Measurements from ENCODE around the gene THSD7B.

- TF ChIP-seq POLR2A (IDR thresholded peaks at IDR 0.05) (no peak), EP300 (IDR thresholded peaks at IDR 0.05) (no peak), POLR2AphosphoS5 (IDR thresholded peaks at IDR 0.05) (no peak)
- TF ChIP-seq, protein P1, sequence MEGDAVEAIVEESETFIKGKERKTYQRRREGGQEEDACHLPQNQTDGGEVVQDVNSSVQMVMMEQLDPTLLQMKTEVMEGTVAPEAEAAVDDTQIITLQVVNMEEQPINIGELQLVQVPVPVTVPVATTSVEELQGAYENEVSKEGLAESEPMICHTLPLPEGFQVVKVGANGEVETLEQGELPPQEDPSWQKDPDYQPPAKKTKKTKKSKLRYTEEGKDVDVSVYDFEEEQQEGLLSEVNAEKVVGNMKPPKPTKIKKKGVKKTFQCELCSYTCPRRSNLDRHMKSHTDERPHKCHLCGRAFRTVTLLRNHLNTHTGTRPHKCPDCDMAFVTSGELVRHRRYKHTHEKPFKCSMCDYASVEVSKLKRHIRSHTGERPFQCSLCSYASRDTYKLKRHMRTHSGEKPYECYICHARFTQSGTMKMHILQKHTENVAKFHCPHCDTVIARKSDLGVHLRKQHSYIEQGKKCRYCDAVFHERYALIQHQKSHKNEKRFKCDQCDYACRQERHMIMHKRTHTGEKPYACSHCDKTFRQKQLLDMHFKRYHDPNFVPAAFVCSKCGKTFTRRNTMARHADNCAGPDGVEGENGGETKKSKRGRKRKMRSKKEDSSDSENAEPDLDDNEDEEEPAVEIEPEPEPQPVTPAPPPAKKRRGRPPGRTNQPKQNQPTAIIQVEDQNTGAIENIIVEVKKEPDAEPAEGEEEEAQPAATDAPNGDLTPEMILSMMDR (IDR thresholded peaks at IDR 0.05) = no peak
Observed at GRCh38 chr2:137696916-137697315, 931.6 kb downstream of the THSD7B start.

All from upper lobe of left lung (tissue), 4 donors.